IMR-90 (cell line): Measurements from ENCODE around the gene FRS3. TPM values are rescaled to one million over a fixed set of nuclear protein-coding genes. Genes with fewer than 3 reads are reported as not detected.

Experiments used
- ATAC-seq: fragments of 200-7000 bp; cut with Tn5 transposase; 2 replicates; pipeline ENCODE4 v1.9.1; 2020; ENCODE audit warnings: low read depth, mild to moderate bottlenecking, moderate library complexity
- BruUV-seq: library from RNA; stranded (reverse); fragments of 400-500 nt; replicated peaks from 2 replicates; lab custom pipeline; 2021; lab: Mats Ljungman, UMichigan
- CTCF ChIA-PET: fragments of 300-600 bp; formaldehyde crosslinking; extraction: SDS; loops from one replicate; lab custom pipeline; 2021; ENCODE audit warnings: antibody characterized with exemption; lab: Yijun Ruan, JAX
- POLR2A ChIA-PET: fragments of 300-600 bp; sonication (Branson Sonifier 250); formaldehyde crosslinking; loops from one replicate; lab custom pipeline; 2022; ENCODE audit warnings: antibody characterized with exemption; ENCODE audit not compliant: unreplicated experiment; lab: Charles Lee
- DNase-seq: peaks from one replicate; pipeline ENCODE4 v3.0.0; 2013
- H2AFZ ChIP-seq: replicated peaks from 2 replicates; pipeline ENCODE3; 2013; ENCODE audit warnings: low read length, mild to moderate bottlenecking; ENCODE audit not compliant: poor library complexity
- H2AK5ac ChIP-seq: 2 replicates; pipeline ENCODE4 v1.6.1; 2013; ENCODE audit warnings: low read depth, low read length, inconsistent platforms
- H2AK9ac ChIP-seq: replicated peaks from 2 replicates; pipeline ENCODE3; 2013; ENCODE audit warnings: mild to moderate bottlenecking, low read depth, low read length, moderate library complexity; ENCODE audit not compliant: poor library complexity
- H2BK120ac ChIP-seq: 2 replicates; pipeline ENCODE4 v1.6.1; 2013; ENCODE audit warnings: low read depth, low read length, inconsistent platforms
- H2BK15ac ChIP-seq: 3 replicates; pipeline ENCODE4 v1.6.1; 2013; ENCODE audit warnings: low read depth, low read length, inconsistent platforms
- H2BK20ac ChIP-seq: 2 replicates; pipeline ENCODE4 v1.6.1; 2013; ENCODE audit warnings: low read depth, mild to moderate bottlenecking, inconsistent platforms, low read length, moderate library complexity
- H2BK5ac ChIP-seq: 2 replicates; pipeline ENCODE4 v1.6.1; 2013; ENCODE audit warnings: mild to moderate bottlenecking, low read depth, low read length, inconsistent platforms; ENCODE audit not compliant: poor library complexity, severe bottlenecking
- H3K14ac ChIP-seq: replicated peaks from 2 replicates; pipeline ENCODE4 v1.6.1; 2013; ENCODE audit warnings: low read depth, low read length, inconsistent platforms
- H3K18ac ChIP-seq: 2 replicates; pipeline ENCODE4 v1.6.1; 2013; ENCODE audit warnings: low read depth, low read length, control low read depth
- H3K23ac ChIP-seq: 2 replicates; pipeline ENCODE4 v1.6.1; 2013; ENCODE audit warnings: low read depth, low read length, inconsistent platforms
- H3K27ac ChIP-seq: 2 replicates; pipeline ENCODE4 v1.5.1; 2013; ENCODE audit warnings: mild to moderate bottlenecking, control low read depth, low read length; ENCODE audit not compliant: insufficient read depth
- H3K27me3 ChIP-seq: 2 replicates; pipeline ENCODE4 v1.6.1; 2013; ENCODE audit warnings: low read length; ENCODE audit not compliant: control insufficient read depth, insufficient read depth
- H3K36me3 ChIP-seq: 2 replicates; pipeline ENCODE4 v1.6.1; 2013; ENCODE audit warnings: low read length, mixed read lengths; ENCODE audit not compliant: control insufficient read depth, insufficient read depth
- H3K4ac ChIP-seq: 2 replicates; pipeline ENCODE4 v1.6.1; 2013; ENCODE audit warnings: low read depth, low read length, inconsistent platforms
- H3K4me1 ChIP-seq: 2 replicates; pipeline ENCODE4 v1.6.1; 2013; ENCODE audit warnings: low read length, mixed read lengths; ENCODE audit not compliant: control insufficient read depth, insufficient read depth
- H3K4me2 ChIP-seq: 2 replicates; pipeline ENCODE4 v1.6.1; 2013; ENCODE audit warnings: low read depth, mild to moderate bottlenecking, control low read depth, low read length, moderate library complexity
- H3K4me3 ChIP-seq: 2 replicates; pipeline ENCODE4 v1.5.1; 2013; ENCODE audit warnings: low read depth, mild to moderate bottlenecking, control low read depth, low read length, moderate library complexity; ENCODE audit not compliant: insufficient read depth
- H3K56ac ChIP-seq: 2 replicates; pipeline ENCODE4 v1.6.1; 2013; ENCODE audit warnings: low read length, inconsistent platforms; ENCODE audit not compliant: insufficient read depth; ENCODE audit errors: extremely low read depth
- H3K79me1 ChIP-seq, 2 experiments: 2 replicates each; pipeline ENCODE4 v1.6.1; 2013; ENCODE audit warnings: low read length in 2 of 2, inconsistent platforms in 1 of 2, low read depth in 1 of 2
- H3K9ac ChIP-seq: 2 replicates; pipeline ENCODE4 v1.6.1; 2013; ENCODE audit warnings: low read depth, low read length, control low read depth
- H3K9me1 ChIP-seq: 2 replicates; pipeline ENCODE4 v1.6.1; 2013; ENCODE audit warnings: low read length, inconsistent platforms; ENCODE audit not compliant: insufficient read depth
- H3K9me3 ChIP-seq: 2 replicates; pipeline ENCODE4 v1.6.1; 2013; ENCODE audit warnings: low read length; ENCODE audit not compliant: control insufficient read depth, insufficient read depth
- H4K20me1 ChIP-seq: 2 replicates; pipeline ENCODE4 v1.6.1; 2013; ENCODE audit warnings: low read length, inconsistent platforms; ENCODE audit not compliant: insufficient read depth
- H4K5ac ChIP-seq: 2 replicates; pipeline ENCODE4 v1.6.1; 2013; ENCODE audit warnings: mild to moderate bottlenecking, low read depth, low read length, control low read depth
- H4K8ac ChIP-seq, 2 experiments: 2 replicates each; pipeline ENCODE4 v1.6.1; 2013; ENCODE audit warnings: low read depth in 2 of 2, low read length in 2 of 2, control low read depth in 1 of 2, inconsistent platforms in 1 of 2
- H4K91ac ChIP-seq: 2 replicates; pipeline ENCODE4 v1.6.1; 2013; ENCODE audit warnings: low read depth, low read length, inconsistent platforms; ENCODE audit not compliant: insufficient read depth
- BHLHE40 ChIP-seq: fragments of 150-350 bp; IDR thresholded peaks from 2 replicates; pipeline ENCODE4 v1.6.1; 2016; ENCODE audit warnings: mild to moderate bottlenecking, low read depth, low read length
- CEBPB ChIP-seq: IDR thresholded peaks from 2 replicates; pipeline ENCODE4 v1.6.1; 2012; ENCODE audit warnings: low read depth, low read length, improper control_type of control experiment
- CHD1 ChIP-seq: IDR thresholded peaks from 2 replicates; pipeline ENCODE4 v1.6.1; 2012; ENCODE audit warnings: low read depth, low read length, improper control_type of control experiment
- FOS ChIP-seq: fragments of 150-350 bp; IDR thresholded peaks from 2 replicates; pipeline ENCODE4 v1.6.1; 2016; ENCODE audit warnings: low read depth, low read length
- MAFK ChIP-seq: IDR thresholded peaks from 2 replicates; pipeline ENCODE4 v1.6.1; 2012; ENCODE audit warnings: low read depth, low read length, improper control_type of control experiment
- MAZ ChIP-seq: IDR thresholded peaks from 2 replicates; pipeline ENCODE4 v1.6.1; 2012; ENCODE audit warnings: low read depth, mild to moderate bottlenecking, low read length, improper control_type of control experiment, moderate library complexity, borderline replicate concordance
- MXI1 ChIP-seq: IDR thresholded peaks from 2 replicates; pipeline ENCODE4 v1.6.1; 2012; ENCODE audit warnings: low read depth, mild to moderate bottlenecking, low read length, moderate library complexity, borderline replicate concordance
- NFE2L2 ChIP-seq: fragments of 150-350 bp; IDR thresholded peaks from 2 replicates; pipeline ENCODE4 v1.6.1; 2016; ENCODE audit warnings: low read depth, mild to moderate bottlenecking, low read length
- POLR2A ChIP-seq: IDR thresholded peaks from 2 replicates; pipeline ENCODE4 v1.6.1; 2012; ENCODE audit warnings: mild to moderate bottlenecking, low read depth, low read length
- RAD21 ChIP-seq: IDR thresholded peaks from 2 replicates; pipeline ENCODE4 v1.6.1; 2012; ENCODE audit warnings: low read length, improper control_type of control experiment
- RCOR1 ChIP-seq: IDR thresholded peaks from 2 replicates; pipeline ENCODE4 v1.6.1; 2012; ENCODE audit warnings: mild to moderate bottlenecking, low read length, improper control_type of control experiment; ENCODE audit not compliant: insufficient replicate concordance
- RFX5 ChIP-seq: IDR thresholded peaks from 2 replicates; pipeline ENCODE4 v1.8.0; 2012; ENCODE audit warnings: low read depth, mild to moderate bottlenecking, low read length, moderate library complexity
- SMC3 ChIP-seq: fragments of 150-350 bp; IDR thresholded peaks from 2 replicates; pipeline ENCODE4 v1.6.1; 2016; ENCODE audit warnings: low read depth, mild to moderate bottlenecking, antibody characterized with exemption, low read length, moderate library complexity
- WGBS, 2 experiments: methylation state at CpG; one replicate each; pipeline versions ENCODE4 v1.1.5 to v1.1.7; 2013; ENCODE audit warnings: missing lambda C conversion rate in 2 of 2; ENCODE audit not compliant: insufficient read length in 1 of 2; ENCODE audit errors: extremely low coverage in 2 of 2; 5-methylcytosine and 5-hydroxymethylcytosine counted together
- dilution Hi-C: fragments of 300-500 bp; cut with HindIII; formaldehyde crosslinking; loops from one replicate; pipeline ENCODE4 v1.14.3; 2018; ENCODE audit warnings: low sequenced_read_pairs; ENCODE audit not compliant: unreplicated experiment
- in situ Hi-C: fragments of 300-500 bp; cut with MboI; formaldehyde crosslinking; loops from 3 replicates; pipeline ENCODE4 v1.14.3; 2019; ENCODE audit warnings: low sequenced_read_pairs, inconsistent platforms, mixed read lengths
- intact Hi-C: fragments of 100-400 bp; cut with micrococcal nuclease; formaldehyde crosslinking; loops from 2 replicates; pipeline ENCODE4 v1.10.0; 2022
- polyA plus RNA-seq, 3 experiments: library from polyadenylated mRNA; depleted of rRNA; stranded (reverse); fragments of >200 nt; gene quantifications; 2 replicates each; pipeline ENCODE4 v1.2.3, GENCODE V29; 2012; ENCODE audit warnings: low replicate concordance in 1 of 3
- total RNA-seq: library from RNA; depleted of rRNA; stranded (reverse); fragments of >200 nt; gene quantifications from 2 replicates; pipeline ENCODE4 v1.2.3, GENCODE V29; 2012
- TF ChIP-seq, protein P1 (sequence below): conservative IDR thresholded peaks from 2 replicates; pipeline ENCODE4 v1.5.1; 2012; ENCODE audit warnings: mild to moderate bottlenecking, low read depth, low read length, improper control_type of control experiment
- TF ChIP-seq, protein P2 (sequence below): fragments of 150-350 bp; IDR thresholded peaks from 2 replicates; pipeline ENCODE4 v1.6.1; 2016; ENCODE audit warnings: low read depth, mild to moderate bottlenecking, low read length, moderate library complexity, borderline replicate concordance
- TF ChIP-seq, protein P3 (sequence below): fragments of 150-350 bp; IDR thresholded peaks from 2 replicates; pipeline ENCODE4 v1.6.1; 2017; ENCODE audit warnings: mild to moderate bottlenecking, antibody characterized with exemption, low read length, low read depth

FRS3 gene
- total and polyA plus RNA-seq, 2 of the 4 experiments (the other 2 are of a cell fraction), result 0.54 to 3.8 TPM

DNA sequence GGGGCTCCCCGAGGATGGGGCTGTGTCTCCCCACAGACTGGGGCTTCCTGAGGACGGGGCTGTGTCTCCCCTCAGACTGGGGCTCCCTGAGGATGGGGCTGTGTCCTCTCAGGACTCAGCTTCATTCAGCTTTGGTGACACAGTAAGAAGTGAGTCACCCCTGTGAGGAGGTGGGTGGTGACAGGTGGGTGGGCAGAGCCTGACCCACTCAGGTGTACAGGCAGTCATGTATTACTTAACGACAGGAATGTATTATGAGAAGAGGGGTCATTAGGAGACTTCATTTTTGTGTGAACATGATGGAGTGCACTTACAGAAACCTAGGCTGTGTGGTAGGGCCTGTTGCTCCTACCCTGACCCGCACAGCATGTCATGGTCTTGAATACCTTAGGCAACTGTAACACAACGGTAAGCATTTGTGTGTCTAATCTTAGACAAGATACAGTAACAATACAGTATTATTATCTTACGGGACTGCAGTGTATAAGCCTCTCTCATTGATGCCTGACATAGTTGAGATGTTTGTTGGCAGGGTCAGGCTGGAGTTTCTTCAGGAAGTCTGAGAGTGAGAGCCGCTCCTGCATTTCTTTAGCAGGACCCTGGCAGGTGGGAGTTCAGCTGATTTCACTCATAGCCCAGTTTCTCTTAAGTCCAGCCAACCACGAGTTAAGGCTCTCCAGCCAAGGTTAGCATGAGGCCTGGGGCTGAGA is 21.6 kb downstream of the FRS3 start:
- Histone ChIP-seq H2BK5ac (no peak overlapping the region), H3K4me3 (no peak overlapping the region), H3K79me1 (no peaks in the 10 kb centered on the region), H2AK9ac (no peak overlapping the region), H3K27ac (no peak overlapping the region), H4K91ac (no peak overlapping the region), H2BK15ac (no peak overlapping the region), H2AFZ (no peak overlapping the region), H3K9me1 (no peaks in the 10 kb centered on the region; the same call in 1 of the 2 replicates), H2BK20ac (no peak overlapping the region), H2BK120ac (no peak overlapping the region), H3K27me3 (peaks cover 34% of the 10 kb centered on the region), H3K9ac (no peak overlapping the region), H2AK5ac (no peak overlapping the region), H3K56ac (no peak overlapping the region), H3K18ac (no peak overlapping the region), H3K4me2 (no peak overlapping the region), H3K9me3 (no peaks in the 10 kb centered on the region), H4K5ac (no peak overlapping the region), H3K36me3 (no peaks in the 10 kb centered on the region), H4K8ac (no peak overlapping the region), H3K4ac (no peak overlapping the region), H3K23ac (no peak overlapping the region), H3K4me1 (peaks cover 3% of the 10 kb centered on the region; the same call in 1 of the 2 replicates), H3K14ac (no peak overlapping the region), H4K20me1 (no peaks in the 10 kb centered on the region)
- no TSS peak for BruUV-seq
- ATAC-seq (peak; percentile 71), DNase-seq (peak; percentile 29)
- no CpG with 5 or more reads among the region's 8 CpGs for WGBS, 2 experiments
- CTCF ChIA-PET, result no interaction called here
- intact Hi-C loops, result no loop called here
- TF ChIP-seq RCOR1 (no peak), CHD1 (no peak), FOS (no peak), RAD21 (no peak), MAZ (no peak), MXI1 (no peak), POLR2A (no peak), BHLHE40 (no peak), NFE2L2 (no peak), SMC3 (no peak), MAFK (no peak), CEBPB (no peak), RFX5 (no peak)
- TF ChIP-seq, protein P1, sequence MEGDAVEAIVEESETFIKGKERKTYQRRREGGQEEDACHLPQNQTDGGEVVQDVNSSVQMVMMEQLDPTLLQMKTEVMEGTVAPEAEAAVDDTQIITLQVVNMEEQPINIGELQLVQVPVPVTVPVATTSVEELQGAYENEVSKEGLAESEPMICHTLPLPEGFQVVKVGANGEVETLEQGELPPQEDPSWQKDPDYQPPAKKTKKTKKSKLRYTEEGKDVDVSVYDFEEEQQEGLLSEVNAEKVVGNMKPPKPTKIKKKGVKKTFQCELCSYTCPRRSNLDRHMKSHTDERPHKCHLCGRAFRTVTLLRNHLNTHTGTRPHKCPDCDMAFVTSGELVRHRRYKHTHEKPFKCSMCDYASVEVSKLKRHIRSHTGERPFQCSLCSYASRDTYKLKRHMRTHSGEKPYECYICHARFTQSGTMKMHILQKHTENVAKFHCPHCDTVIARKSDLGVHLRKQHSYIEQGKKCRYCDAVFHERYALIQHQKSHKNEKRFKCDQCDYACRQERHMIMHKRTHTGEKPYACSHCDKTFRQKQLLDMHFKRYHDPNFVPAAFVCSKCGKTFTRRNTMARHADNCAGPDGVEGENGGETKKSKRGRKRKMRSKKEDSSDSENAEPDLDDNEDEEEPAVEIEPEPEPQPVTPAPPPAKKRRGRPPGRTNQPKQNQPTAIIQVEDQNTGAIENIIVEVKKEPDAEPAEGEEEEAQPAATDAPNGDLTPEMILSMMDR, result no peak
- TF ChIP-seq, protein P2, sequence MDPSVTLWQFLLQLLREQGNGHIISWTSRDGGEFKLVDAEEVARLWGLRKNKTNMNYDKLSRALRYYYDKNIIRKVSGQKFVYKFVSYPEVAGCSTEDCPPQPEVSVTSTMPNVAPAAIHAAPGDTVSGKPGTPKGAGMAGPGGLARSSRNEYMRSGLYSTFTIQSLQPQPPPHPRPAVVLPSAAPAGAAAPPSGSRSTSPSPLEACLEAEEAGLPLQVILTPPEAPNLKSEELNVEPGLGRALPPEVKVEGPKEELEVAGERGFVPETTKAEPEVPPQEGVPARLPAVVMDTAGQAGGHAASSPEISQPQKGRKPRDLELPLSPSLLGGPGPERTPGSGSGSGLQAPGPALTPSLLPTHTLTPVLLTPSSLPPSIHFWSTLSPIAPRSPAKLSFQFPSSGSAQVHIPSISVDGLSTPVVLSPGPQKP, result no peak
- TF ChIP-seq, protein P3, sequence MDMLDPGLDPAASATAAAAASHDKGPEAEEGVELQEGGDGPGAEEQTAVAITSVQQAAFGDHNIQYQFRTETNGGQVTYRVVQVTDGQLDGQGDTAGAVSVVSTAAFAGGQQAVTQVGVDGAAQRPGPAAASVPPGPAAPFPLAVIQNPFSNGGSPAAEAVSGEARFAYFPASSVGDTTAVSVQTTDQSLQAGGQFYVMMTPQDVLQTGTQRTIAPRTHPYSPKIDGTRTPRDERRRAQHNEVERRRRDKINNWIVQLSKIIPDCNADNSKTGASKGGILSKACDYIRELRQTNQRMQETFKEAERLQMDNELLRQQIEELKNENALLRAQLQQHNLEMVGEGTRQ, result no peak
- in situ Hi-C loops, result no loop called here
- dilution Hi-C loops, result no loop called here
- POLR2A ChIA-PET, result no interaction called here
